Stimulated activated memory B cell treated with anti-CD40 and anti-IgM and Interleukin-4, amounts not matched to agents 10 μg/mL and 1 μg/mL and 100 μg/mL, for 72 hours (primary cell): ENCODE measurements around the gene CLBA1.
A peak's percentile ranks its signal among the peaks of the same experiment; 100 is the strongest.
"Not testable (repeated sequence)": the region's sequence is repeated elsewhere in the genome, so short reads cannot be mapped to it uniquely, and the experiment has no call there.

ENCODE experiments used
- ATAC-seq: fragments of 150-1000 bp; cut with Tn5 transposase; 2 replicates; pipeline ENCODE4 v1.10.0; 2021
- H3K27ac Mint-ChIP-seq: one replicate; pipeline ENCODE4 v1.8.0; 2022; ENCODE audit warnings: mild to moderate bottlenecking, mixed read lengths
- H3K27me3 Mint-ChIP-seq: one replicate; pipeline ENCODE4 v1.8.0; 2022; ENCODE audit warnings: mixed read lengths
- H3K36me3 Mint-ChIP-seq: one replicate; pipeline ENCODE4 v1.8.0; 2022; ENCODE audit warnings: mixed read lengths
- H3K4me1 Mint-ChIP-seq: one replicate; pipeline ENCODE4 v1.8.0; 2022; ENCODE audit warnings: mixed read lengths
- H3K4me3 Mint-ChIP-seq: one replicate; pipeline ENCODE4 v1.8.0; 2022; ENCODE audit warnings: mild to moderate bottlenecking, moderate library complexity, mixed read lengths
- H3K9me3 Mint-ChIP-seq: one replicate; pipeline ENCODE4 v1.8.0; 2022; ENCODE audit warnings: mixed read lengths

Gene CLBA1

GRCh38 chr14:105025429-105025828 lies 39.8 kb downstream of the CLBA1 start:
- no peak for ATAC-seq
- Mint-ChIP-seq H3K27me3 (no peaks in the 10 kb centered on the region), H3K4me3 (no peak overlapping the region), H3K9me3 (peaks cover 3% of the 10 kb centered on the region), H3K36me3 (peaks cover 5% of the 10 kb centered on the region), H3K4me1 (peaks cover 40% of the 10 kb centered on the region), H3K27ac (peak overlapping the region; percentile 86)

- peaks cover 3% of the 10 kb centered on the region for H3K9me3 Mint-ChIP-seq
- ATAC-seq, result peak; percentile 71
- peaks cover 5% of the 10 kb centered on the region for H3K36me3 Mint-ChIP-seq
- peak overlapping the region; percentile 34 for H3K4me3 Mint-ChIP-seq
- peaks cover 40% of the 10 kb centered on the region for H3K4me1 Mint-ChIP-seq
- peak overlapping the region; percentile 86 for H3K27ac Mint-ChIP-seq
- H3K27me3 Mint-ChIP-seq, result no peaks in the 10 kb centered on the region
Observed at GRCh38 chr14:105026033-105026785, 40.6 kb downstream of the CLBA1 start.

- H3K4me3 Mint-ChIP-seq, result no peak overlapping the region
- ATAC-seq, result no peak
- no peaks in the 10 kb centered on the region for H3K27me3 Mint-ChIP-seq
- H3K36me3 Mint-ChIP-seq, result peaks cover 5% of the 10 kb centered on the region
- peaks cover 33% of the 10 kb centered on the region for H3K4me1 Mint-ChIP-seq
- peaks cover 3% of the 10 kb centered on the region for H3K9me3 Mint-ChIP-seq
- peak overlapping the region; percentile 86 for H3K27ac Mint-ChIP-seq
Observed at GRCh38 chr14:105026802-105027563, 41.4 kb downstream of the CLBA1 start.

GRCh38 chr14:105027718-105028117 lies 42.1 kb downstream of the CLBA1 start:
- H3K4me1 Mint-ChIP-seq, result peaks cover 32% of the 10 kb centered on the region
- not testable (repeated sequence) for H3K36me3 Mint-ChIP-seq, ATAC-seq, H3K27me3 Mint-ChIP-seq, H3K27ac Mint-ChIP-seq, H3K4me3 Mint-ChIP-seq, H3K9me3 Mint-ChIP-seq

GRCh38 chr14:105028251-105028927 lies 42.8 kb downstream of the CLBA1 start:
- H3K27ac Mint-ChIP-seq, result no peak overlapping the region
- peaks cover 33% of the 10 kb centered on the region for H3K4me1 Mint-ChIP-seq
- ATAC-seq, result no peak
- no peaks in the 10 kb centered on the region for H3K27me3 Mint-ChIP-seq
- no peak overlapping the region for H3K4me3 Mint-ChIP-seq
- H3K9me3 Mint-ChIP-seq, result peaks cover 3% of the 10 kb centered on the region
- peaks cover 5% of the 10 kb centered on the region for H3K36me3 Mint-ChIP-seq

GRCh38 chr14:105029402-105029801 lies 43.8 kb downstream of the CLBA1 start:
- no peak for ATAC-seq
- Mint-ChIP-seq H3K27ac (no peak overlapping the region), H3K4me3 (no peak overlapping the region), H3K9me3 (peaks cover 3% of the 10 kb centered on the region), H3K4me1 (peaks cover 32% of the 10 kb centered on the region), H3K36me3 (peaks cover 5% of the 10 kb centered on the region), H3K27me3 (no peaks in the 10 kb centered on the region)

- Mint-ChIP-seq H3K4me1 (peaks cover 27% of the 10 kb centered on the region), H3K36me3 (peaks cover 5% of the 10 kb centered on the region), H3K9me3 (peaks cover 3% of the 10 kb centered on the region), H3K4me3 (no peak overlapping the region), H3K27me3 (no peaks in the 10 kb centered on the region), H3K27ac (no peak overlapping the region)
- ATAC-seq, result no peak
Observed at GRCh38 chr14:105030194-105030593, 44.6 kb downstream of the CLBA1 start.

- no peak for ATAC-seq
- Mint-ChIP-seq H3K36me3 (peaks cover 5% of the 10 kb centered on the region), H3K27me3 (no peaks in the 10 kb centered on the region), H3K9me3 (peaks cover 3% of the 10 kb centered on the region), H3K4me3 (no peak overlapping the region), H3K27ac (no peak overlapping the region), H3K4me1 (peaks cover 19% of the 10 kb centered on the region)
Observed at GRCh38 chr14:105030836-105031396, 45.3 kb downstream of the CLBA1 start.

GRCh38 chr14:105032451-105032901 lies 46.9 kb downstream of the CLBA1 start:
- ATAC-seq, H3K4me1 Mint-ChIP-seq, H3K36me3 Mint-ChIP-seq, H3K27me3 Mint-ChIP-seq, H3K4me3 Mint-ChIP-seq, H3K9me3 Mint-ChIP-seq, H3K27ac Mint-ChIP-seq: not testable (repeated sequence)

GRCh38 chr14:105033412-105033900 lies 47.9 kb downstream of the CLBA1 start:
- not testable (repeated sequence) for H3K4me1 Mint-ChIP-seq, ATAC-seq, H3K9me3 Mint-ChIP-seq, H3K27me3 Mint-ChIP-seq, H3K36me3 Mint-ChIP-seq
- Mint-ChIP-seq H3K4me3 (peak overlapping the region; percentile 60), H3K27ac (peak overlapping the region; percentile 23)

- no peaks in the 10 kb centered on the region for H3K27me3 Mint-ChIP-seq
- H3K9me3 Mint-ChIP-seq, result no peaks in the 10 kb centered on the region
- no peaks in the 10 kb centered on the region for H3K36me3 Mint-ChIP-seq
- peaks cover 7% of the 10 kb centered on the region for H3K4me1 Mint-ChIP-seq
- ATAC-seq, result no peak
- no peak overlapping the region for H3K27ac Mint-ChIP-seq
- H3K4me3 Mint-ChIP-seq, result no peak overlapping the region
Observed at GRCh38 chr14:105034315-105035039, 48.9 kb downstream of the CLBA1 start.

- H3K27me3 Mint-ChIP-seq, H3K36me3 Mint-ChIP-seq, ATAC-seq, H3K4me1 Mint-ChIP-seq, H3K9me3 Mint-ChIP-seq, H3K4me3 Mint-ChIP-seq, H3K27ac Mint-ChIP-seq: not testable (repeated sequence)
Observed at GRCh38 chr14:105035616-105036015, 50.0 kb downstream of the CLBA1 start.

GRCh38 chr14:105039458-105040205 lies 54.0 kb downstream of the CLBA1 start:
- Mint-ChIP-seq H3K9me3 (no peaks in the 10 kb centered on the region), H3K27me3 (no peaks in the 10 kb centered on the region), H3K27ac (no peak overlapping the region), H3K36me3 (no peaks in the 10 kb centered on the region), H3K4me3 (no peak overlapping the region), H3K4me1 (peaks cover 8% of the 10 kb centered on the region)
- ATAC-seq, result no peak
